ENCODE results near the gene JMJD1C. TPM values are rescaled to one million over a fixed set of nuclear protein-coding genes. Genes with fewer than 3 reads are reported as not detected.

JMJD1C gene
- total RNA-seq, 1 donor from 2014 or later = 65.0 TPM

- intact Hi-C loops (cut with DNase I) = no loop called here
These were observed 301.6 kb downstream of the JMJD1C start for GRCh38 chr10:63164166-63164623.

GRCh38 chr10:63161592-63161991, 304.2 kb downstream of the JMJD1C start:
- intact Hi-C loops (cut with DNase I) = no loop called here
- no peak overlapping the region for H3K4me3 ChIP-seq
- H3K36me3 ChIP-seq = no peaks in the 10 kb centered on the region
- no peaks in the 10 kb centered on the region for H3K9me3 ChIP-seq
- no peaks in the 10 kb centered on the region for H3K27me3 ChIP-seq
- TF ChIP-seq, protein P1, sequence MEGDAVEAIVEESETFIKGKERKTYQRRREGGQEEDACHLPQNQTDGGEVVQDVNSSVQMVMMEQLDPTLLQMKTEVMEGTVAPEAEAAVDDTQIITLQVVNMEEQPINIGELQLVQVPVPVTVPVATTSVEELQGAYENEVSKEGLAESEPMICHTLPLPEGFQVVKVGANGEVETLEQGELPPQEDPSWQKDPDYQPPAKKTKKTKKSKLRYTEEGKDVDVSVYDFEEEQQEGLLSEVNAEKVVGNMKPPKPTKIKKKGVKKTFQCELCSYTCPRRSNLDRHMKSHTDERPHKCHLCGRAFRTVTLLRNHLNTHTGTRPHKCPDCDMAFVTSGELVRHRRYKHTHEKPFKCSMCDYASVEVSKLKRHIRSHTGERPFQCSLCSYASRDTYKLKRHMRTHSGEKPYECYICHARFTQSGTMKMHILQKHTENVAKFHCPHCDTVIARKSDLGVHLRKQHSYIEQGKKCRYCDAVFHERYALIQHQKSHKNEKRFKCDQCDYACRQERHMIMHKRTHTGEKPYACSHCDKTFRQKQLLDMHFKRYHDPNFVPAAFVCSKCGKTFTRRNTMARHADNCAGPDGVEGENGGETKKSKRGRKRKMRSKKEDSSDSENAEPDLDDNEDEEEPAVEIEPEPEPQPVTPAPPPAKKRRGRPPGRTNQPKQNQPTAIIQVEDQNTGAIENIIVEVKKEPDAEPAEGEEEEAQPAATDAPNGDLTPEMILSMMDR (IDR thresholded peaks at IDR 0.05) = no peak
- no peaks in the 10 kb centered on the region for H3K4me1 ChIP-seq
- DNase-seq (ENCODE audit: low spot score in 2 of 2) = no peak
- H3K27ac ChIP-seq = no peak overlapping the region

More at GRCh38 chr10:63164166-63164623, 301.6 kb downstream of the JMJD1C start:
- Histone ChIP-seq H3K27me3 (no peaks in the 10 kb centered on the region), H3K36me3 (no peaks in the 10 kb centered on the region), H3K9me3 (no peaks in the 10 kb centered on the region), H3K27ac (peak overlapping the region in 1 of 2 donors; percentile 7), H3K4me1 (no peaks in the 10 kb centered on the region), H3K4me3 (no peak overlapping the region)
- TF ChIP-seq, protein P1 (IDR thresholded peaks at IDR 0.05) = no peak
- DNase-seq (ENCODE audit: low spot score in 2 of 2) = no peak

DNA sequence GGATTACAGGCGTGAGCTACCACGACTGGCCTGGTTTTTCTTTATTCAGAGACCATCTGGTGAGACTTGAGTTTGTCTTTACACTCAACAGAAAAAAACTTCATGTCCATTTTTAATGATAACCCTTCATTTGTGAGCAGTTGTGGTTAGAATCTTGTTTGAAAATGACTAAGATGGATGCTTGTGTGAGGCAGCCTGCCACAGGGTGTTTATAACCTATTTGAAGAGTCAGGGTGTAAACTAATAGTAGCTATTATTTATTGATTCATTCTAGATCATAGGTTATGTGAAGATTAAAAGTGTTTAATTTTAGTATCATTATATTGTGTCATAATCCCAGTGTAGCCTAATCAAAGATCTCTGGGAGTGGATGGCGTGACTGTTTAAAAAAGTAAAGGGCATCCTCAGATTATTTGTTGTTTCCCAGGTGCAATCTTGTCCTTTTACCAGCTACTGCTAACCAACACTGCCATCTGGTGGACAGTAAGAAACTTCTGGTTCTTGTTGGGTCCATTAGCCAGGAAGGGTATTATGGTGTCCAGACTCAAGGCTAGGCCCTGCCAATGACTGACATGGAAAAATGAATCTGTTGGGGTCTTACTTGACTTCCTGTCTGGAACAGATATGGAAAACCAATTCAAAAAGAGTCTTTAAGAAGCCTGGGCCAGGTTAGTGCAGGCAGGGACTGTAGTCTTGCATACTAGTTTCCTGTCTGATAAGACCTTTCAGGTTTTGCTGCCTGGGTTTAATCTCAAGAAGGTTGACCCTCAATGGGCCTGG, 307.7 kb downstream of the JMJD1C start:
- no peak overlapping the region for H3K27ac ChIP-seq
- intact Hi-C loops (cut with DNase I) = loop anchor here (2.0 to 10.0 kb wide), 4 partner anchors 153 to 721 kb away; partner anchors contain the start of gene EGR2
- H3K9me3 ChIP-seq = no peaks in the 10 kb centered on the region
- DNase-seq (ENCODE audit: low spot score in 2 of 2) = no peak
- TF ChIP-seq, protein P1 (IDR thresholded peaks at IDR 0.05) = peak; percentile 70 to 85 (median 74)
- no peak overlapping the region for H3K4me3 ChIP-seq
- no peaks in the 10 kb centered on the region for H3K27me3 ChIP-seq
- peaks cover 6 to 9% of the 10 kb centered on the region in 2 donors for H3K36me3 ChIP-seq
- no peaks in the 10 kb centered on the region for H3K4me1 ChIP-seq

- Histone ChIP-seq H3K4me1 (no peaks in the 10 kb centered on the region), H3K36me3 (peaks cover 11 to 16% of the 10 kb centered on the region in 2 donors), H3K27me3 (no peaks in the 10 kb centered on the region), H3K9me3 (no peaks in the 10 kb centered on the region), H3K4me3 (no peak overlapping the region), H3K27ac (no peak overlapping the region)
- intact Hi-C loops (cut with DNase I) = loop anchor here (5.0 to 10.0 kb wide), 3 partner anchors 151 to 719 kb away; partner anchors contain the start of gene EGR2
- DNase-seq (ENCODE audit: low spot score in 2 of 2) = no peak
- TF ChIP-seq, protein P1 (IDR thresholded peaks at IDR 0.05) = no peak
These were observed 309.5 kb downstream of the JMJD1C start for GRCh38 chr10:63156236-63156635.

GRCh38 chr10:63155388-63156020, 310.3 kb downstream of the JMJD1C start:
- Histone ChIP-seq H3K27ac (no peak overlapping the region), H3K9me3 (no peaks in the 10 kb centered on the region), H3K36me3 (peaks cover 16 to 19% of the 10 kb centered on the region in 2 donors), H3K4me1 (no peaks in the 10 kb centered on the region), H3K4me3 (no peak overlapping the region), H3K27me3 (no peaks in the 10 kb centered on the region)
- TF ChIP-seq, protein P1 (IDR thresholded peaks at IDR 0.05) = no peak
- intact Hi-C loops (cut with DNase I) = loop anchor here (5.0 to 10.0 kb wide), 3 partner anchors 151 to 718 kb away; partner anchors contain the start of gene EGR2
- DNase-seq (ENCODE audit: low spot score in 2 of 2) = no peak

All from ascending aorta (tissue), 2 donors.